ENCODE results near the gene POU3F1. TPM values are rescaled to one million over a fixed set of nuclear protein-coding genes. Genes with fewer than 3 reads are reported as not detected.

The POU3F1 gene
- total and polyA plus RNA-seq, 2 of the 4 experiments (the other 2 are of a cell fraction) = not detected

DNA sequence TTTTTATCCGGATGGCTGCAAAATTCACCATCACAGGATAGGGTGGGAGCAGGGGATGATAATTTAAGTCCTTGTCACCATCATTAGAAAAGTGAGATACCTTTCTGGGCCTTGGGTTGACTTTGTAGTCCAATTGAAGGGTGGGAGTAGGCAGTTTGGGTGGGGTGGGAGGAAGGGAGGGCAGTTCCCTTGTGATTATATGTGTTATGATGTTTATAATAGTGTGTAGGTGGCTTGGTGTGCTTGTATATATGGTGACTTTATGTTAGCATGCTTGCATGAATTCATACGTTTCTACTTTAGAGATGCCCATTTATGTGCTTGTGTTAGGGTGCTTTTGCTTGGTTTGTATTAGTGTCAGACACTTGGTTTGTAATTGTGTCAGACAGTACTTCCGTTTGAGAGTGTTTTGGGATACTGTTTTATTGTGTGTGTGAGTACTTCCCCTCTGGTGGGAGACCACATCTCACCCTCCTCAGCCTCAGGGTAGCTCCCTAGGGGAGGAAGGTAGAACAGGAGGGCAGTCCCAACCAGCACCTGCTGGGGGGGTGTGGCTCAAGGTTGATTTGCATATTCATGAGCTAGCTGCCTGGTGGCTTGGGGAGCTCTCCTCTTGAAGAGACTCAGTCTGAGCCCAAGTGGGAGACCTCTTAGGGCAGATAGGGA is 6.3 kb upstream of the POU3F1 start:
- H3K27me3 ChIP-seq (ENCODE audit: control insufficient read depth, insufficient read depth, low read length) = peaks cover 49% of the 10 kb centered on the region
- ChIA-PET POLR2A (ENCODE audit: unreplicated experiment) (no interaction called here), CTCF (no interaction called here)
- H3K18ac ChIP-seq (ENCODE audit: low read depth, low read length) = no peak overlapping the region
- no peak overlapping the region for H2AK5ac ChIP-seq (ENCODE audit: low read depth, low read length)
- H3K9me1 ChIP-seq (ENCODE audit: insufficient read depth, low read length) = no peaks in the 10 kb centered on the region
- intact Hi-C loops (cut with micrococcal nuclease) = no loop called here
- TF ChIP-seq, protein P1, sequence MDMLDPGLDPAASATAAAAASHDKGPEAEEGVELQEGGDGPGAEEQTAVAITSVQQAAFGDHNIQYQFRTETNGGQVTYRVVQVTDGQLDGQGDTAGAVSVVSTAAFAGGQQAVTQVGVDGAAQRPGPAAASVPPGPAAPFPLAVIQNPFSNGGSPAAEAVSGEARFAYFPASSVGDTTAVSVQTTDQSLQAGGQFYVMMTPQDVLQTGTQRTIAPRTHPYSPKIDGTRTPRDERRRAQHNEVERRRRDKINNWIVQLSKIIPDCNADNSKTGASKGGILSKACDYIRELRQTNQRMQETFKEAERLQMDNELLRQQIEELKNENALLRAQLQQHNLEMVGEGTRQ (IDR thresholded peaks at IDR 0.05; ENCODE audit: low read depth, low read length) = no peak
- TF ChIP-seq, protein P2, sequence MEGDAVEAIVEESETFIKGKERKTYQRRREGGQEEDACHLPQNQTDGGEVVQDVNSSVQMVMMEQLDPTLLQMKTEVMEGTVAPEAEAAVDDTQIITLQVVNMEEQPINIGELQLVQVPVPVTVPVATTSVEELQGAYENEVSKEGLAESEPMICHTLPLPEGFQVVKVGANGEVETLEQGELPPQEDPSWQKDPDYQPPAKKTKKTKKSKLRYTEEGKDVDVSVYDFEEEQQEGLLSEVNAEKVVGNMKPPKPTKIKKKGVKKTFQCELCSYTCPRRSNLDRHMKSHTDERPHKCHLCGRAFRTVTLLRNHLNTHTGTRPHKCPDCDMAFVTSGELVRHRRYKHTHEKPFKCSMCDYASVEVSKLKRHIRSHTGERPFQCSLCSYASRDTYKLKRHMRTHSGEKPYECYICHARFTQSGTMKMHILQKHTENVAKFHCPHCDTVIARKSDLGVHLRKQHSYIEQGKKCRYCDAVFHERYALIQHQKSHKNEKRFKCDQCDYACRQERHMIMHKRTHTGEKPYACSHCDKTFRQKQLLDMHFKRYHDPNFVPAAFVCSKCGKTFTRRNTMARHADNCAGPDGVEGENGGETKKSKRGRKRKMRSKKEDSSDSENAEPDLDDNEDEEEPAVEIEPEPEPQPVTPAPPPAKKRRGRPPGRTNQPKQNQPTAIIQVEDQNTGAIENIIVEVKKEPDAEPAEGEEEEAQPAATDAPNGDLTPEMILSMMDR (conservative IDR thresholded peaks at IDR 0.05; ENCODE audit: low read depth, low read length) = no peak
- TF ChIP-seq CEBPB (IDR thresholded peaks at IDR 0.05; ENCODE audit: low read depth, low read length) = no peak
- TF ChIP-seq POLR2A (IDR thresholded peaks at IDR 0.05; ENCODE audit: low read depth, low read length) = no peak
- TF ChIP-seq RCOR1 (IDR thresholded peaks at IDR 0.05; ENCODE audit: insufficient replicate concordance, low read length) = no peak
- no peak for TF ChIP-seq RAD21 (IDR thresholded peaks at IDR 0.05; ENCODE audit: low read length)
- TF ChIP-seq RFX5 (IDR thresholded peaks at IDR 0.05; ENCODE audit: low read depth, low read length) = no peak
- no peak for TF ChIP-seq MXI1 (IDR thresholded peaks at IDR 0.05; ENCODE audit: borderline replicate concordance, low read depth, low read length)
- no peak for TF ChIP-seq BHLHE40 (IDR thresholded peaks at IDR 0.05; ENCODE audit: low read depth, low read length)
- TF ChIP-seq, protein P3, sequence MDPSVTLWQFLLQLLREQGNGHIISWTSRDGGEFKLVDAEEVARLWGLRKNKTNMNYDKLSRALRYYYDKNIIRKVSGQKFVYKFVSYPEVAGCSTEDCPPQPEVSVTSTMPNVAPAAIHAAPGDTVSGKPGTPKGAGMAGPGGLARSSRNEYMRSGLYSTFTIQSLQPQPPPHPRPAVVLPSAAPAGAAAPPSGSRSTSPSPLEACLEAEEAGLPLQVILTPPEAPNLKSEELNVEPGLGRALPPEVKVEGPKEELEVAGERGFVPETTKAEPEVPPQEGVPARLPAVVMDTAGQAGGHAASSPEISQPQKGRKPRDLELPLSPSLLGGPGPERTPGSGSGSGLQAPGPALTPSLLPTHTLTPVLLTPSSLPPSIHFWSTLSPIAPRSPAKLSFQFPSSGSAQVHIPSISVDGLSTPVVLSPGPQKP (IDR thresholded peaks at IDR 0.05; ENCODE audit: borderline replicate concordance, low read depth, low read length) = no peak
- no peak for TF ChIP-seq CHD1 (IDR thresholded peaks at IDR 0.05; ENCODE audit: low read depth, low read length)
- no peak for TF ChIP-seq MAFK (IDR thresholded peaks at IDR 0.05; ENCODE audit: low read depth, low read length)
- no peak for TF ChIP-seq MAZ (IDR thresholded peaks at IDR 0.05; ENCODE audit: borderline replicate concordance, low read depth, low read length)
- TF ChIP-seq FOS (IDR thresholded peaks at IDR 0.05; ENCODE audit: low read depth, low read length) = no peak
- no peak for TF ChIP-seq SMC3 (IDR thresholded peaks at IDR 0.05; ENCODE audit: low read depth, low read length)
- TF ChIP-seq NFE2L2 (IDR thresholded peaks at IDR 0.05; ENCODE audit: low read depth, low read length) = no peak
- H2BK5ac ChIP-seq (ENCODE audit: low read depth, low read length, poor library complexity, severe bottlenecking) = no peak overlapping the region
- dilution Hi-C loops (cut with HindIII; ENCODE audit: low sequenced_read_pairs, unreplicated experiment) = no loop called here
- H2AK9ac ChIP-seq (replicated peaks; ENCODE audit: low read depth, low read length, poor library complexity) = no peak overlapping the region
- H3K9me3 ChIP-seq (ENCODE audit: control insufficient read depth, insufficient read depth, low read length) = no peaks in the 10 kb centered on the region
- no peak overlapping the region for H4K5ac ChIP-seq (ENCODE audit: low read depth, low read length)
- no peak overlapping the region for H3K23ac ChIP-seq (ENCODE audit: low read depth, low read length)
- no peak overlapping the region for H3K27ac ChIP-seq (ENCODE audit: insufficient read depth, low read length)
- no peaks in the 10 kb centered on the region for H3K36me3 ChIP-seq (ENCODE audit: control insufficient read depth, insufficient read depth, low read length)
- ATAC-seq (ENCODE audit: low read depth) (no peak), DNase-seq (no peak)
- H3K4me2 ChIP-seq (ENCODE audit: low read depth, low read length) = no peak overlapping the region
- no peak overlapping the region for H3K9ac ChIP-seq (ENCODE audit: low read depth, low read length)
- H3K79me1 ChIP-seq (ENCODE audit: low read depth in 1 of 2, low read length in 2 of 2) = no peaks in the 10 kb centered on the region
- H2BK15ac ChIP-seq (ENCODE audit: low read depth, low read length) = no peak overlapping the region
- H3K4me3 ChIP-seq (ENCODE audit: insufficient read depth, low read depth, low read length) = no peak overlapping the region
- H2BK120ac ChIP-seq (ENCODE audit: low read depth, low read length) = no peak overlapping the region
- no peak overlapping the region for H2AFZ ChIP-seq (replicated peaks; ENCODE audit: low read length, poor library complexity)
- H3K14ac ChIP-seq (replicated peaks; ENCODE audit: low read depth, low read length) = no peak overlapping the region
- BruUV-seq (replicated peaks) = no TSS peak
- no peaks in the 10 kb centered on the region for H3K4me1 ChIP-seq (ENCODE audit: control insufficient read depth, insufficient read depth, low read length)
- no peak overlapping the region for H4K91ac ChIP-seq (ENCODE audit: insufficient read depth, low read depth, low read length)
- no peak overlapping the region for H3K4ac ChIP-seq (ENCODE audit: low read depth, low read length)
- H3K56ac ChIP-seq (ENCODE audit: extremely low read depth, insufficient read depth, low read length) = no peak overlapping the region
- no peaks in the 10 kb centered on the region for H4K20me1 ChIP-seq (ENCODE audit: insufficient read depth, low read length)
- no CpG with 5 or more reads among the region's 3 CpGs for WGBS, 2 experiments (ENCODE audit: extremely low coverage in 2 of 2, insufficient read length in 1 of 2)
- in situ Hi-C loops (cut with MboI; ENCODE audit: low sequenced_read_pairs) = no loop called here
- no peak overlapping the region for H2BK20ac ChIP-seq (ENCODE audit: low read depth, low read length)
- no peak overlapping the region for H4K8ac ChIP-seq (ENCODE audit: low read depth in 2 of 2, low read length in 2 of 2)
